CD4-positive, alpha-beta T cell treated with Interleukin-1 beta for 1 hour (primary cell): ENCODE measurements around the gene PRR35.

Experiments
- DNase-seq, 2 donors: peaks; one replicate each; pipeline ENCODE4 v3.0.0-alpha.2; 2020 to 2022

The PRR35 gene

GRCh38 chr16:549544-550263 is 10.5 kb upstream of the PRR35 start:
- DNase-seq, result no peak

GRCh38 chr16:551210-551609 is 9.0 kb upstream of the PRR35 start:
- no peak for DNase-seq

- DNase-seq, result no peak
Measured at GRCh38 chr16:552171-552570, 8.0 kb upstream of the PRR35 start.

- no peak for DNase-seq
Measured at GRCh38 chr16:553601-554296, 6.4 kb upstream of the PRR35 start.

GRCh38 chr16:554297-554621 is 5.9 kb upstream of the PRR35 start:
- DNase-seq, result no peak

- no peak for DNase-seq
Measured at GRCh38 chr16:554640-555365, 5.4 kb upstream of the PRR35 start.

GRCh38 chr16:555528-556473 is 4.4 kb upstream of the PRR35 start:
- DNase-seq, result no peak

GRCh38 chr16:556474-557173 is 3.6 kb upstream of the PRR35 start:
- no peak for DNase-seq

GRCh38 chr16:557463-558297 is 2.5 kb upstream of the PRR35 start:
- DNase-seq, result no peak

GRCh38 chr16:558298-559020 is 1.7 kb upstream of the PRR35 start:
- DNase-seq, result no peak

- DNase-seq, result no peak
Measured at GRCh38 chr16:559021-559380, 1.2 kb upstream of the PRR35 start.

- no peak for DNase-seq
Measured at GRCh38 chr16:559411-560203, 587 bp upstream of the PRR35 start.

- no peak for DNase-seq
Measured at GRCh38 chr16:560701-561412, 663 bp downstream of the PRR35 start.

- no peak for DNase-seq
Measured at GRCh38 chr16:561413-561794, 1.2 kb downstream of the PRR35 start.

- DNase-seq, result no peak
Measured at GRCh38 chr16:561957-562938, 2.1 kb downstream of the PRR35 start.

GRCh38 chr16:563072-563644 is 3.0 kb downstream of the PRR35 start:
- no peak for DNase-seq

- no peak for DNase-seq
Measured at GRCh38 chr16:564690-565418, 4.7 kb downstream of the PRR35 start.
